Dendritic cell treated with granulocyte-macrophage colony-stimulating factor and Interleukin-4, amounts not matched to agents 40 ng/mL and 50 ng/mL, for 4 days (primary cell): ENCODE results near the gene P2RX2.

Experiments used
- H3K27ac Mint-ChIP-seq: one replicate; pipeline ENCODE4 v1.8.0; 2022; ENCODE audit warnings: mild to moderate bottlenecking, mixed read lengths
- H3K27me3 Mint-ChIP-seq: one replicate; pipeline ENCODE4 v1.8.0; 2022; ENCODE audit warnings: mild to moderate bottlenecking, mixed read lengths
- H3K36me3 Mint-ChIP-seq: one replicate; pipeline ENCODE4 v1.8.0; 2022; ENCODE audit warnings: low read depth, mixed read lengths
- H3K4me1 Mint-ChIP-seq: one replicate; pipeline ENCODE4 v1.8.0; 2022; ENCODE audit warnings: low read depth, mixed read lengths
- H3K4me3 Mint-ChIP-seq: one replicate; pipeline ENCODE4 v1.8.0; 2022; ENCODE audit warnings: mild to moderate bottlenecking, moderate library complexity, mixed read lengths
- H3K9me3 Mint-ChIP-seq: one replicate; pipeline ENCODE4 v1.8.0; 2022; ENCODE audit warnings: mixed read lengths
- intact Hi-C: fragments of 100-400 bp; cut with micrococcal nuclease; formaldehyde crosslinking; loops from one replicate; pipeline ENCODE4 v1.15.0; 2022

The P2RX2 gene

DNA sequence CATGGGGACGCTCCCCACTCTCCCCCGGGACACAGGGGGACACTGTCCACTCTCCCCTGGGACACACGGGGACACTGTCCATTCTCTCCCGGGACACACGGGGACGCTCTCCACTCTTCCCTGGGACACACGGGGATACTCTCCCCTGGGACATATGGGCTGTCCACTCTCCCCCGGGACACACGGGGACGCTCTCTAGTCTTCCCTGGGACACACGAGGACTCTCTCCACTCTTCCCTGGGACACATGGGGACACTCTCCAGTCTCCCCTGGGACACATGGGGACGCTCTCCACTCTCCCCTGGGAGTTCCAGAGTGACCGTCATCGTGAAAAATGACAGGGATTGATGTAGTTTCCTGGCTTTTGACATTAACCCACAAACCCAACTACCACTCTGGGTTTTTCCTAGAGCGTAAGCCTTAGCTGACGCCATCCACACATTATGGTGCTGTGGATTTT, 3.0 kb upstream of the P2RX2 start:
- H3K4me3 Mint-ChIP-seq: no peak overlapping the region
- H3K36me3 Mint-ChIP-seq: peaks cover 4% of the 10 kb centered on the region
- peaks cover 8% of the 10 kb centered on the region for H3K4me1 Mint-ChIP-seq
- peaks cover 20% of the 10 kb centered on the region for H3K9me3 Mint-ChIP-seq
- intact Hi-C loops: loop anchor here (1.0 to 2.0 kb wide), 2 partner anchors 15 to 200 kb away; no protein-coding TSS in a partner anchor
- no peak overlapping the region for H3K27ac Mint-ChIP-seq
- peaks cover 82% of the 10 kb centered on the region for H3K27me3 Mint-ChIP-seq

DNA sequence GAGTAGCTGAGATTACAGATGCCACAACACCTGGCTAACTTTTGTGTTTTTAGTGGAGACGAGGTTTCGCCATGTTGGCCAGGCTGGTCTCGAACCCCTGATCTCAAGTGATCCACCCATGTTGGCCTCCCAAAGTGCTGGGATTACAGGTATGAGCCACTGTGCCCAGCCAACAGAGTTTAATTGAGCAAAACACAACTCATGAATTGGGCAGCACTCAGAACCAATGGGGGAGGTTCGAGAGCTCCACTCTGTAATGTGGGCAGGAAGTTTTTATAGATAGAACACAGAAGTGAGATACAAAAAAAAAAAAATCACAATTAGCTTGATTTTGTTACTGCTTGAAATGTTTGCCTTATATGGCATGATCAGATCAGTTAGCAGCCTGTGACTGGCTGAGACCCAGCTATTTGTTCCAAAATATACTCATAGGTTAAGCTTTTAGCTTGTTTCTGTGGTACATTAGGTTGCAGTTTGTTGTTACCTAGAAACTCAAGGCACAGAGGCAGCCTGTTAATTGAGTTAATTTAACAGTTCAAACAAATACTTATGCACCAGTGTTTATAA, 1.4 kb upstream of the P2RX2 start:
- Mint-ChIP-seq H3K4me1 (peaks cover 6% of the 10 kb centered on the region), H3K36me3 (peaks cover 4% of the 10 kb centered on the region), H3K27ac (no peak overlapping the region), H3K4me3 (no peak overlapping the region), H3K9me3 (peaks cover 20% of the 10 kb centered on the region), H3K27me3 (peaks cover 80% of the 10 kb centered on the region)
- intact Hi-C loops: no loop called here

DNA sequence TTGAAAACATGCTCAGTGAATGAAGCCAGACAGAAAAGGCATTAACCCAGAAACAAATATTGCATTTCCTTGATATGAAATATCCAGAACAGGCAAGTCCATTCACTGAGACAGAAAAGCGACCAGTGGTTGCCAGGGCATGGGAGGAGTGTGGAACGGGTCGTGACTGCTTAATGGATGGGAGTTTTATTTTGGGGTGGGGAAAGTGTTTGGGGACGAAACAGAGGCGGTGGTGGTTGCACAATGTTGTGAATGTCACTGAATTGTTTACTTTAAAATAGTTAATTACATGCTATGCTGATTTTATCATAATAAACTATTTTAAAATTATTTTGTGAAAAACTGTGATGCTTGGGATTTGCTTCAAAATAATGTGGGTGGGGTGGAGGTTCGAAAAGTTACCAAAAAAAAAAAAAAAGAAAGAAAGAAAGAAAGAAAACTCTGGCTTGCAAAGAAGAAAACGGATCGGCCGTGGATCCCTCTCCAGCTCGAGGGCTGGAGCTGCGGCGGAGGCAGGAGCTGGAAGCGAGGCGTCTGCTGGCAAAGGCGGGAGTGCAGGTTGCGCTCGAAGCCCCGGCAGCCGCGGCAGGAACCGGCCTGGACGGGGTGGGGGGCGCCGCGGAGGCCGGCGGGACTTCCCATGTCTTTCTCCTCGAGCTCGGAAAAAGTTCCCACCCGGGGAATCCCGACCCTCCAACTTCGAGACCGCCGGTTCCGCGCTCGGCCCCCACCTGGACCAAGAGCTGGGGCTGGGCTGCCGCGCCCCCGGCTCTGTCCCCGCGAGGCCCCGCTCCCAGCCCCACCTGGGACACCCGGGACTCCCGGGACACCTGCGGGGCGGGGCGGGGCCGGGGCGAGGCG, 524 bp upstream of the P2RX2 start:
- peaks cover 4% of the 10 kb centered on the region for H3K36me3 Mint-ChIP-seq
- no peak overlapping the region for H3K4me3 Mint-ChIP-seq
- H3K27me3 Mint-ChIP-seq: peaks cover 77% of the 10 kb centered on the region
- H3K27ac Mint-ChIP-seq: no peak overlapping the region
- H3K4me1 Mint-ChIP-seq: peaks cover 11% of the 10 kb centered on the region
- H3K9me3 Mint-ChIP-seq: peaks cover 20% of the 10 kb centered on the region
- intact Hi-C loops: no loop called here

DNA sequence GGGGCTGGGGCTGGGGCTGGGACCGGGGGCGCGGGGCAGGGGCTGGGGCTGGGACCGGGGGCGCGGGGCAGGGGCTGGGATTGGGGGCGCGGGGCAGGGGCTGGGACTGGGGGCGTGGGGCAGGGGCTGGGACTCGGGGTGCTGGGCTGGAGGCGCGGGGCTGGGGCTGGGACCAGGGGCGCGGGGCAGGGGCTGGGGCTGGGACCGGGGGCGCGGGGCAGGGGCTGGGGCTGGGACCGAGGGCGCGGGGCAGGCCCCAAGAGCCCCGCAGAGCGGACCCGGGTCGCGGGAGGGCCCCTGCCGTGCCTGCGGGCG, 452 bp downstream of the P2RX2 start:
- intact Hi-C loops: no loop called here
- H3K9me3 Mint-ChIP-seq: peaks cover 20% of the 10 kb centered on the region

DNA sequence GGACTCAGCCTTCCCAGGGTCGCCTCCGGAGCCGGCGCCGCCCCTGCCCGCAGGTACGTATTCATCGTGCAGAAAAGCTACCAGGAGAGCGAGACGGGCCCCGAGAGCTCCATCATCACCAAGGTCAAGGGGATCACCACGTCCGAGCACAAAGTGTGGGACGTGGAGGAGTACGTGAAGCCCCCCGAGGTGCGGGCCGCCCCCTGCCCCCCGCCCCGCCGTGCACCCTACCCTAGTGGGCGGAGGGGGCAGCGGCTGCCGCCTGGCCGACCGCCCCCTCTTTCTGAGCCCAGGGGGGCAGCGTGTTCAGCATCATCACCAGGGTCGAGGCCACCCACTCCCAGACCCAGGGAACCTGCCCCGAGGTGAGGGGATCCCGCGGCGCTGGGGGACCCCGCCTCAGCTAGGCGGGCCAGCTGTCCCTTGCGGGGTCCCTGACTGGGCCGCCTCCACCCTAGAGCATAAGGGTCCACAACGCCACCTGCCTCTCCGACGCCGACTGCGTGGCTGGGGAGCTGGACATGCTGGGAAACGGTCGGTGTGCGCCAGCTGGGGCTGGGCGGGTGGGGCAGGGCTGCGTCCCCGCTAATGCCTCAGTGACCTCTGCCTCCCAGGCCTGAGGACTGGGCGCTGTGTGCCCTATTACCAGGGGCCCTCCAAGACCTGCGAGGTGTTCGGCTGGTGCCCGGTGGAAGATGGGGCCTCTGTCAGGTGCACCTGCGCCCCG, 973 bp downstream of the P2RX2 start:
- Mint-ChIP-seq H3K27ac (no peak overlapping the region), H3K4me1 (peaks cover 11% of the 10 kb centered on the region), H3K9me3 (peaks cover 20% of the 10 kb centered on the region), H3K4me3 (no peak overlapping the region), H3K27me3 (peaks cover 63% of the 10 kb centered on the region), H3K36me3 (peaks cover 11% of the 10 kb centered on the region)
- intact Hi-C loops: no loop called here

More for the DNA sequence above, 452 bp downstream of the P2RX2 start:
- Mint-ChIP-seq H3K4me3 (no peak overlapping the region), H3K27ac (no peak overlapping the region), H3K36me3 (peaks cover 6% of the 10 kb centered on the region), H3K4me1 (peaks cover 11% of the 10 kb centered on the region), H3K27me3 (peaks cover 67% of the 10 kb centered on the region)

DNA sequence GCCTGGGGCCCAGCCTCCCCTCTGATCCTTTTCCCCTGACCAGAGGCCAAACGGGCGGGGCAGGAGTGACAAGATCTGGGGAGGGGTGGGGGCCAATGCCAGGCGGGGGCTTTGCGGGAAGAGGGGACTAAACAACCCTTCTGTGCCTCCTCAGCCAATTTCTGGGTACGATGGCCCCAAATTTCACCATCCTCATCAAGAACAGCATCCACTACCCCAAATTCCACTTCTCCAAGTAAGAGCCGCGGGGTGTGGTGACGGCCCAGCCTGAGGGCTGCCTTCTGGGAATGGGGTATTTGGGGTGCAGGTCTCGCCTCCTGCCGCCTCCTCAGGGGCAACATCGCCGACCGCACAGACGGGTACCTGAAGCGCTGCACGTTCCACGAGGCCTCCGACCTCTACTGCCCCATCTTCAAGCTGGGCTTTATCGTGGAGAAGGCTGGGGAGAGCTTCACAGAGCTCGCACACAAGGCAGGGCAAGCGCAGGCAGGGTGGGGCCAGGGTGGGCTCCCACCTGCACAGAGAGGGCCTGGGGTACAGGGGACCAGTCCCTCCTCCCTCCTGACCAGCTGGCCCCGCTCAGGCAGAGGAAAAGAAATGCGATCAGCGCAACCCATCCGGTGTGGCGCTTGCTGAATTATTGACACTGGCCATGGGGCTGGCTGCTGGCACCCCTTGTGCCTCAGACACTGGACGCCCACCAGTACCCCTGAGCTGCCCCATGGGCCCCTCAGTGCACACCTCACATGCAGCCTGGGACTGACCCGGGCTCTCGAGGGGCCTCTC, 1.7 kb downstream of the P2RX2 start:
- peaks cover 56% of the 10 kb centered on the region for H3K27me3 Mint-ChIP-seq
- intact Hi-C loops: no loop called here
- H3K36me3 Mint-ChIP-seq: peaks cover 19% of the 10 kb centered on the region
- no peak overlapping the region for H3K27ac Mint-ChIP-seq
- peaks cover 6% of the 10 kb centered on the region for H3K4me1 Mint-ChIP-seq
- no peak overlapping the region for H3K4me3 Mint-ChIP-seq
- peaks cover 20% of the 10 kb centered on the region for H3K9me3 Mint-ChIP-seq

DNA sequence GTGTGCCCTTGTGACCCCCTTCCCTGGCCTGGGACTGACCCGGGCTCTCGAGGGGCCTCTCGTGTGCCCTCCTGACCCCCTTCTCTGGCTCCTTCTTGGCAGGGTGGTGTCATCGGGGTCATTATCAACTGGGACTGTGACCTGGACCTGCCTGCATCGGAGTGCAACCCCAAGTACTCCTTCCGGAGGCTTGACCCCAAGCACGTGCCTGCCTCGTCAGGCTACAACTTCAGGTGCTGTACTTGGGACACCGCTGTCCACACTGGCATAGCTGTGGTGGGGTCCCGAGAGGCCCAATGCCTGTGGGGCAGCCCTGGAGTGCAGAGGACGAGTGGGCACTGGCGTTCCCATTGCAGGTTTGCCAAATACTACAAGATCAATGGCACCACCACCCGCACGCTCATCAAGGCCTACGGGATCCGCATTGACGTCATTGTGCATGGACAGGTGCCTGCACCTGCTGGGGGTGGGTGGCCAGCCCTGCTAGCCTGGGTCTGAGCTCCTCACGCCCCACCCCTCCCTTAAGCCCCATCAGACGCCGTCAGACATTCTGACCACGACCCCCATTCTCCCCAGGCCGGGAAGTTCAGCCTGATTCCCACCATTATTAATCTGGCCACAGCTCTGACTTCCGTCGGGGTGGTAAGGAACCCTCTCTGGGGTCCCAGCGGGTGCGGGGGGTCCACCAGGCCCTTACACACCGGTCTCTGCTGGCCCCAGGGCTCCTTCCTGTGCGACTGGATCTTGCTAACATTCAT, 2.5 kb downstream of the P2RX2 start:
- Mint-ChIP-seq H3K4me1 (peaks cover 6% of the 10 kb centered on the region), H3K9me3 (peaks cover 20% of the 10 kb centered on the region), H3K36me3 (peaks cover 26% of the 10 kb centered on the region), H3K27me3 (peaks cover 48% of the 10 kb centered on the region), H3K27ac (no peak overlapping the region), H3K4me3 (no peak overlapping the region)
- intact Hi-C loops: no loop called here

DNA sequence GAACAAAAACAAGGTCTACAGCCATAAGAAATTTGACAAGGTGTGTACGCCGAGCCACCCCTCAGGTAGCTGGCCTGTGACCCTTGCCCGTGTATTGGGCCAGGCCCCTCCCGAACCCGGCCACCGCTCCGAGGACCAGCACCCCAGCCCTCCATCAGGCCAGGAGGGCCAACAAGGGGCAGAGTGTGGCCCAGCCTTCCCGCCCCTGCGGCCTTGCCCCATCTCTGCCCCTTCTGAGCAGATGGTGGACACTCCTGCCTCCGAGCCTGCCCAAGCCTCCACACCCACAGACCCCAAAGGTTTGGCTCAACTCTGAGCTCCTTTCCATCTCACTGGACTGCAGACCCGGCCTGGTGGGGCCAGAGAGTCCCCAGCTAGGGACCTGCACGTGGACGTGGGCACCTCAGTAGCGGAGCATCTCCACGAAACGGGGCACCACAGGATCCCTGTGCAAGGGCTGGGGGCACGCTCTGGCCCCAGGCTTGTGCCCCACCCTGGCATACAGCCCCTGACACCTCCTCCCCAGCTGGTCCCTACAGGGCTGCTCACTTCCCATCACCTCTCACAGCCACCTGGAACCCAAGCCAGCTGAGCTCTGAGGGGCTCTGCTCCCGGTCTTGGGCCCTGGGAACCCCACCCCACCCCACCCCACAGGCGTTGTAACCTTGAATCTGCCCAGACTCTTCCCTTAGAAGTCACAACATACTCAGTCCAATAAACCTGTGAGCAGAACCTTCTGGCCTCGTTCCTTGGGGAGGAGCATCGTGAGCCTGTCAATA, 3.3 kb downstream of the P2RX2 start:
- Mint-ChIP-seq H3K4me1 (peaks cover 6% of the 10 kb centered on the region), H3K4me3 (no peak overlapping the region), H3K27ac (no peak overlapping the region), H3K9me3 (peaks cover 13% of the 10 kb centered on the region), H3K27me3 (peaks cover 40% of the 10 kb centered on the region), H3K36me3 (peaks cover 31% of the 10 kb centered on the region)
- intact Hi-C loops: no loop called here

DNA sequence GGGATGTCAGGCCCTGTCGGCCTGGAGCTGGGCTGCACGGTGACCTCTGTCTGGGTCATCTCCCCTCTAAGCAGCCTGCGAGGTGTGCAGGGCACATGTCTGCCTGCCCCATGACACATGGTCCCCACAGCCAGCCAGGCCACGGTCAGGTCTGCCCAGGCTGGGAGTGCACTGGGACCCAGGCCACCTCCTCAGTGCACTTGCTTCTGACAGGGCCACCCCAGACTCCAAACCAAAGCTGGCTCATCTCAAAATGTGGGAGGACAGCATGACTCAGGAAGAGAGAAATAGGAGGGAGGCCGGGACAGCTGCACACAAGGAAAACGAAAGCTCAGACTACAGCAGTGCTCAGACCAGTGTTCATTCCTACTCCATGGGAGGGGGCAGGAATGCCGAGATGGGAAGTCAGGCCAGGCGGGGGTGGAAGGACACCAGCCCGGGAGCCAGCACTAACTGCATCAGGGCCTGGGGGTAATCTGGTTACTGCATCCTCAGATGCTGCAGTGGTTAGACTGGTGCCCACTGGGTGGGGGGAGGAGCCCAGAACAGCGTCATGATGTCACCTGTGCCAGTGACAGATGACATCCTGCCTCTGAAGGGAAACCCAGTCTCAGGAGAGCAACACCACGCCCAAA, 4.0 kb downstream of the P2RX2 start:
- peaks cover 6% of the 10 kb centered on the region for H3K9me3 Mint-ChIP-seq
- intact Hi-C loops: no loop called here
- H3K27ac Mint-ChIP-seq: no peak overlapping the region
- peaks cover 30% of the 10 kb centered on the region for H3K36me3 Mint-ChIP-seq
- H3K4me1 Mint-ChIP-seq: peaks cover 6% of the 10 kb centered on the region
- no peak overlapping the region for H3K4me3 Mint-ChIP-seq
- H3K27me3 Mint-ChIP-seq: peaks cover 35% of the 10 kb centered on the region

DNA sequence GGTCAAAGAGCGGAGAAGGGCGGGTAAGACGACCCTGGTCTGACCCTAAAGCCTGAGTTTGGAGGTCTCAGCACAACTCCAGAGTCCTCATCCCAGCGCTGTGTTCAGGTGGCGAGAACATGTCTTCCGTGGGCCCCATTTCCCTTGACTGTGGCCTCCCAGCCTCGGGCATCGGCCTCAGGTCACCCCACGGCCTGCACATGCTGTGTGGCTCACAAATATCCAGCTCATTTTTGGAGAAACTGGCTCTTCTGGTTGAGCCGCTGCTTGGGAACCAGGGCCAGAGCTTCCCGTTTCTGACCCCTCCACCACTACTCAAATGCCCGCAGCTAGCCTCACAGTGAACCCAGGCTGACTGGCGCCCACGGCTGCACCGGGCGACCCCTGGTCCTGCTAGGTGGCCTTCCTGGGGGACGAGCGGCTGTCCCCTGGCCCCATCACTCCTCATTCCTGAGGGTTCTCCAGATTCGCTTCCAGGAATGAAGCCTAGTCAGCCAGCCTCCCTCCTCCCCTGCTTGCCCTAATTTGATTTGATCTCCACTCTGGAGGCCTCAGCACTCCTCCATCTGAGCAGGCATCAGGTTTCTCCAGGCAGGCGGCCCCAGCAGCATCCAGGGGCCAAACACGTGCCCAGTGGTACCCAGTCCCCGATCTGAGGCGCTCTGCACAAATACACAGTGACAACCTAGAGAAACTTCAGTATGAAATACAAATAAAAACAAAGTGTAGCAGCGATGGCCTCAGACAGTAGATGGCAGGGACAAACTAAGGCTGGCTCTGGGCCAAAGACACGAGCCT, 4.7 kb downstream of the P2RX2 start:
- intact Hi-C loops: no loop called here
- Mint-ChIP-seq H3K27me3 (peaks cover 28% of the 10 kb centered on the region), H3K9me3 (no peaks in the 10 kb centered on the region), H3K4me3 (no peak overlapping the region), H3K4me1 (peaks cover 6% of the 10 kb centered on the region), H3K36me3 (peaks cover 27% of the 10 kb centered on the region), H3K27ac (no peak overlapping the region)

DNA sequence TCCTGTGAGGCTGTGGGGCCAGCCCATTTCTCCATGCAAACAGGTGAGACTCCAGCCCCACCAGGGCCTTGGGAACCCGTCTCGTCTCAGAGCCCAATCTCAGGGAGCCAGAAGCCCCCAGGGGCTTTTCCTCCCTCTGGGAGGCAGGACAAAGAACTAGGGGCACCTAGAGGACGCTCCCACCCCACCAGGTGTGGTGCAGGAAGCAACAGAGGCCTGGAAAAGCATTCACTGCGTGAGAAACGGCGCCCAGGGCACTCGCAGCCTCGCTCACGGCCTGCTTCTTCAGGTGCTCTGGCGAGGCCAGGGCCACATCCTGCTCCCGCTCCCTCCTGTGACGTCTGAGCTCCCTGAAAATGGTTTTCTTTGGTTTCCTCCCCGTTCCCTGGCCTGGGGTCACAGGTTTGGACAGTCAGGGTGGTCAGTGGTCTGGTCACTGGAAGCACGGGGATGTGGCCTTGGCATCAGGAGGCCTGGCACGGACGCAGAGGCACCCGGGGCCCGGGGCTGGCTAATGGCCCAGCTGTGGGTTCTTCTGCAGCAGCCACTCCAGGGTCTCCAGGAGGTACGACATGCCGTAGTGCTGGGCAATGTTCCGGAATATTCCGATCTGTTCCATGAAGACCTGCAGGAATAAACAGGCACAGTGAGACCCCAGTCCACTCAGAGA, 5.7 kb downstream of the P2RX2 start:
- H3K27ac Mint-ChIP-seq: no peak overlapping the region
- H3K4me1 Mint-ChIP-seq: peaks cover 6% of the 10 kb centered on the region
- peaks cover 26% of the 10 kb centered on the region for H3K27me3 Mint-ChIP-seq
- H3K36me3 Mint-ChIP-seq: peaks cover 36% of the 10 kb centered on the region
- no peaks in the 10 kb centered on the region for H3K9me3 Mint-ChIP-seq
- intact Hi-C loops: no loop called here
- H3K4me3 Mint-ChIP-seq: no peak overlapping the region
